HCT116 (cell line): ENCODE measurements around the gene GPM6B.

Source experiments
- EZH2 ChIP-seq: fragments of 200-600 bp; sonication (generic); IDR thresholded peaks from 2 replicates; pipeline ENCODE4 v1.6.1; 2017; ENCODE audit warnings: antibody characterized with exemption, mixed run types
- JUND ChIP-seq: IDR thresholded peaks from 2 replicates; pipeline ENCODE4 v1.6.1; 2012
- POLR2AphosphoS5 ChIP-seq: IDR thresholded peaks from 2 replicates; pipeline ENCODE4 v1.6.1; 2011; ENCODE audit warnings: mild to moderate bottlenecking, low read depth, low read length, moderate library complexity
- RAD21 ChIP-seq: IDR thresholded peaks from 2 replicates; pipeline ENCODE4 v1.6.1; 2012; ENCODE audit warnings: low read depth, mild to moderate bottlenecking
- SRF ChIP-seq: IDR thresholded peaks from 2 replicates; pipeline ENCODE4 v1.6.1; 2012; ENCODE audit warnings: low read depth
- TCF7L2 ChIP-seq: IDR thresholded peaks from 2 replicates; pipeline ENCODE4 v1.7.0; 2011; ENCODE audit warnings: borderline replicate concordance, inconsistent platforms; ENCODE audit not compliant: insufficient read depth, insufficient read length; ENCODE audit errors: extremely low read depth
- YY1 ChIP-seq: IDR thresholded peaks from 2 replicates; pipeline ENCODE4 v1.6.1; 2011; ENCODE audit warnings: low read length, low read depth, moderate library complexity, mild to moderate bottlenecking; ENCODE audit not compliant: insufficient replicate concordance; ENCODE audit errors: extremely low read depth
- ZFX ChIP-seq: fragments of 450-650 bp; IDR thresholded peaks from 2 replicates; pipeline ENCODE4 v1.6.1; 2017
- TF ChIP-seq, protein P1 (sequence below), 3 experiments: fragments of 200-600 bp in 1 of 3; sonication (generic) in 1 of 3; IDR thresholded peaks in 2 of 3; conservative IDR thresholded peaks in 1 of 3; 2 replicates each; pipeline ENCODE4 v1.5.1; 2012 to 2017; ENCODE audit warnings: low read depth in 2 of 3, low read length in 2 of 3, antibody characterized with exemption in 1 of 3, borderline replicate concordance in 1 of 3, control low read depth in 1 of 3, mild to moderate bottlenecking in 1 of 3, mixed read lengths in 1 of 3, mixed run types in 1 of 3, moderate library complexity in 1 of 3; ENCODE audit not compliant: insufficient read depth in 1 of 3
- TF ChIP-seq, protein P2 (sequence below): IDR thresholded peaks from 2 replicates; pipeline ENCODE4 v1.6.1; 2012; ENCODE audit warnings: low read depth

DNA sequence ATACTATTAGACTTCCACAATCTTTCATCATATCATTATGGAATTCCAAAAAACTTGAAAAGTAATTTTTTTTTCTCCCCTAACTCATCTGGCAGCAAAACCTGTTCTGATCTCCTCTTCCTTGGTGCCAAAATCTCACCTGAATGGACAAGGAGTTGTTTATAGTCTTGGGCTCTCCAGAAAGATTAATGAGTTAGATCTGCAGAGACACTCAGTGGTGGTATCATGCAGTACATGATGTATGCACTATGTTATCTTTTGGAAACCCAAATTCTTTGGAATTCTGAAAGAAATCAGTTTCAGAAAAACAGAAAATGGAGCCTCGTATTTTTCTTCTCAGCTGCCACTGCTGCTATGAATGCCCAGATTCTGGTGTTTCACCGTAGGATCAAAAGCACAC lies 11.7 kb downstream of the GPM6B start:
- TF ChIP-seq, protein P1, sequence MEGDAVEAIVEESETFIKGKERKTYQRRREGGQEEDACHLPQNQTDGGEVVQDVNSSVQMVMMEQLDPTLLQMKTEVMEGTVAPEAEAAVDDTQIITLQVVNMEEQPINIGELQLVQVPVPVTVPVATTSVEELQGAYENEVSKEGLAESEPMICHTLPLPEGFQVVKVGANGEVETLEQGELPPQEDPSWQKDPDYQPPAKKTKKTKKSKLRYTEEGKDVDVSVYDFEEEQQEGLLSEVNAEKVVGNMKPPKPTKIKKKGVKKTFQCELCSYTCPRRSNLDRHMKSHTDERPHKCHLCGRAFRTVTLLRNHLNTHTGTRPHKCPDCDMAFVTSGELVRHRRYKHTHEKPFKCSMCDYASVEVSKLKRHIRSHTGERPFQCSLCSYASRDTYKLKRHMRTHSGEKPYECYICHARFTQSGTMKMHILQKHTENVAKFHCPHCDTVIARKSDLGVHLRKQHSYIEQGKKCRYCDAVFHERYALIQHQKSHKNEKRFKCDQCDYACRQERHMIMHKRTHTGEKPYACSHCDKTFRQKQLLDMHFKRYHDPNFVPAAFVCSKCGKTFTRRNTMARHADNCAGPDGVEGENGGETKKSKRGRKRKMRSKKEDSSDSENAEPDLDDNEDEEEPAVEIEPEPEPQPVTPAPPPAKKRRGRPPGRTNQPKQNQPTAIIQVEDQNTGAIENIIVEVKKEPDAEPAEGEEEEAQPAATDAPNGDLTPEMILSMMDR (IDR thresholded peaks at IDR 0.05 in 2 of 3, conservative IDR thresholded peaks at IDR 0.05 in 1 of 3; ENCODE audit: borderline replicate concordance in 1 of 3, insufficient read depth in 1 of 3, low read depth in 2 of 3, low read length in 2 of 3), result no peak
- TF ChIP-seq JUND (no peak), POLR2AphosphoS5 (no peak), TCF7L2 (no peak), EZH2 (no peak), SRF (no peak), ZFX (no peak), RAD21 (no peak), YY1 (no peak)
- TF ChIP-seq, protein P2, sequence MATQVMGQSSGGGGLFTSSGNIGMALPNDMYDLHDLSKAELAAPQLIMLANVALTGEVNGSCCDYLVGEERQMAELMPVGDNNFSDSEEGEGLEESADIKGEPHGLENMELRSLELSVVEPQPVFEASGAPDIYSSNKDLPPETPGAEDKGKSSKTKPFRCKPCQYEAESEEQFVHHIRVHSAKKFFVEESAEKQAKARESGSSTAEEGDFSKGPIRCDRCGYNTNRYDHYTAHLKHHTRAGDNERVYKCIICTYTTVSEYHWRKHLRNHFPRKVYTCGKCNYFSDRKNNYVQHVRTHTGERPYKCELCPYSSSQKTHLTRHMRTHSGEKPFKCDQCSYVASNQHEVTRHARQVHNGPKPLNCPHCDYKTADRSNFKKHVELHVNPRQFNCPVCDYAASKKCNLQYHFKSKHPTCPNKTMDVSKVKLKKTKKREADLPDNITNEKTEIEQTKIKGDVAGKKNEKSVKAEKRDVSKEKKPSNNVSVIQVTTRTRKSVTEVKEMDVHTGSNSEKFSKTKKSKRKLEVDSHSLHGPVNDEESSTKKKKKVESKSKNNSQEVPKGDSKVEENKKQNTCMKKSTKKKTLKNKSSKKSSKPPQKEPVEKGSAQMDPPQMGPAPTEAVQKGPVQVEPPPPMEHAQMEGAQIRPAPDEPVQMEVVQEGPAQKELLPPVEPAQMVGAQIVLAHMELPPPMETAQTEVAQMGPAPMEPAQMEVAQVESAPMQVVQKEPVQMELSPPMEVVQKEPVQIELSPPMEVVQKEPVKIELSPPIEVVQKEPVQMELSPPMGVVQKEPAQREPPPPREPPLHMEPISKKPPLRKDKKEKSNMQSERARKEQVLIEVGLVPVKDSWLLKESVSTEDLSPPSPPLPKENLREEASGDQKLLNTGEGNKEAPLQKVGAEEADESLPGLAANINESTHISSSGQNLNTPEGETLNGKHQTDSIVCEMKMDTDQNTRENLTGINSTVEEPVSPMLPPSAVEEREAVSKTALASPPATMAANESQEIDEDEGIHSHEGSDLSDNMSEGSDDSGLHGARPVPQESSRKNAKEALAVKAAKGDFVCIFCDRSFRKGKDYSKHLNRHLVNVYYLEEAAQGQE, result no peak
